HG03558 (cell line): ENCODE results near the gene ZNF43.
"Not testable (repeated sequence)": the region's sequence is repeated elsewhere in the genome, so short reads cannot be mapped to it uniquely, and the experiment has no call there.

Experiments used
- ATAC-seq: cut with Tn5 transposase; IDR thresholded peaks from one replicate; pipeline ENCODE4 v1.9.1; 2021; ENCODE audit warnings: moderate number of reproducible peaks; ENCODE audit not compliant: unreplicated experiment; ENCODE audit errors: extremely low read depth

ZNF43 gene

GRCh38 chr19:21812448-21812847 lies 23.5 kb downstream of the ZNF43 start:
- ATAC-seq: no peak

GRCh38 chr19:21808400-21809000 lies 27.5 kb downstream of the ZNF43 start:
- not testable (repeated sequence) for ATAC-seq

- ATAC-seq: no peak
Observed at GRCh38 chr19:21789466-21790085, 46.4 kb downstream of the ZNF43 start.

GRCh38 chr19:21786936-21787335 lies 49.0 kb downstream of the ZNF43 start:
- no peak for ATAC-seq

- ATAC-seq: not testable (repeated sequence)
Observed at GRCh38 chr19:21775792-21776191, 60.2 kb downstream of the ZNF43 start.

- ATAC-seq: peak; percentile 76
Observed at GRCh38 chr19:21767065-21767800, 68.7 kb downstream of the ZNF43 start, which contains the start of gene ZNF100. Gene ZNF100, minus strand, starts transcription at chr19:21767579. Its CDS starts 150 bp downstream, at chr19:21767429.

- not testable (repeated sequence) for ATAC-seq
Observed at GRCh38 chr19:21766705-21767064, 69.3 kb downstream of the ZNF43 start.

GRCh38 chr19:21765151-21765550 lies 70.8 kb downstream of the ZNF43 start:
- no peak for ATAC-seq

GRCh38 chr19:21761547-21761946 lies 74.4 kb downstream of the ZNF43 start:
- not testable (repeated sequence) for ATAC-seq

GRCh38 chr19:21758296-21758695 lies 77.7 kb downstream of the ZNF43 start:
- no peak for ATAC-seq

- not testable (repeated sequence) for ATAC-seq
Observed at GRCh38 chr19:21755555-21755954, 80.4 kb downstream of the ZNF43 start.
